GM19025 (cell line): ENCODE data around the gene PRRT1.

Source experiments
- ATAC-seq: cut with Tn5 transposase; IDR thresholded peaks from one replicate; pipeline ENCODE4 v1.9.1; 2021; ENCODE audit warnings: mild to moderate bottlenecking, low read depth, moderate library complexity; ENCODE audit not compliant: unreplicated experiment

Gene PRRT1

GRCh38 chr6:32127717-32128592, 23.8 kb downstream of the PRRT1 start, which contains the start of gene ATF6B:
Gene ATF6B, minus strand, starts transcription at chr6:32128246. Its CDS starts 39 bp downstream, at chr6:32128207.
- ATAC-seq: peak; percentile 83

GRCh38 chr6:32127409-32127716, 24.4 kb downstream of the PRRT1 start:
- no peak for ATAC-seq

DNA sequence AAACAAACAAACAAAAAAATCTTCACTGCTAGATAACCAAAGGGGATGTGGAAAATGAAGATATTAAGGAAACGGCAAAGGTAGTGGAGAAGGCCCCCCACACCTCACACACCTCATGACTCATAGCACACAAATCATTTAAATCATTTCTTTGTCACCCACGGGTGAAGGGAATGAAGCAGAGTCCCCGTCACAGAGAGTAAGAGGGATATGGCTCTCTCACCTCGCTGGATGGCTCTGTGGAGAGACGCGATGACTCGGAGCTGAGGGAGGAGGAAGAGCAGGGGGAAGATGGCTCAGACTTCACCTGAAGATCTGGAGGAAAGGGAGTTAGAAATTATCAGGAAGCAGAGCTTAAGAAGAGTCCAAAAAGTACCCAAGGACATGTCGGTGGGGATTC, 24.9 kb downstream of the PRRT1 start:
- no peak for ATAC-seq

DNA sequence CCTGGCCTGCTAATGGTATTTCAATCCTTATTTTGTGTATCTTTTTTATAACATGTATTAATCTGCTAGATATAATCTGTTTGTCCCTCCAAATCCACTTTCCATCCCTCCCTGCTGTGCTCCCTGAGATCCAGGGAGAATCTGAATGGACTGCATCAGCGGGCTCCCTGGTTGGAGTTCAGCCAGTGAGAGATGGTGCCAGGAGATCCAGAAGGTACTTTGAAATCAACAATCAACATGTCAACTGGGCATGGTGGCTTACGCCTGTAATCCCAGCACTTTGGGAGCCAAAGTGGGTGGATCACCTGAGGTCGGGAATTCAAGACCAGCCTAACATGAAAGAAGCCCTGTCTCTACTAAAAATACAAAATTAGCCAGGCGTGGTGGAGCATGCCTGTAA, 28.1 kb downstream of the PRRT1 start:
- no peak for ATAC-seq

- ATAC-seq: no peak
Observed at GRCh38 chr6:32120573-32121059, 31.1 kb downstream of the PRRT1 start.

DNA sequence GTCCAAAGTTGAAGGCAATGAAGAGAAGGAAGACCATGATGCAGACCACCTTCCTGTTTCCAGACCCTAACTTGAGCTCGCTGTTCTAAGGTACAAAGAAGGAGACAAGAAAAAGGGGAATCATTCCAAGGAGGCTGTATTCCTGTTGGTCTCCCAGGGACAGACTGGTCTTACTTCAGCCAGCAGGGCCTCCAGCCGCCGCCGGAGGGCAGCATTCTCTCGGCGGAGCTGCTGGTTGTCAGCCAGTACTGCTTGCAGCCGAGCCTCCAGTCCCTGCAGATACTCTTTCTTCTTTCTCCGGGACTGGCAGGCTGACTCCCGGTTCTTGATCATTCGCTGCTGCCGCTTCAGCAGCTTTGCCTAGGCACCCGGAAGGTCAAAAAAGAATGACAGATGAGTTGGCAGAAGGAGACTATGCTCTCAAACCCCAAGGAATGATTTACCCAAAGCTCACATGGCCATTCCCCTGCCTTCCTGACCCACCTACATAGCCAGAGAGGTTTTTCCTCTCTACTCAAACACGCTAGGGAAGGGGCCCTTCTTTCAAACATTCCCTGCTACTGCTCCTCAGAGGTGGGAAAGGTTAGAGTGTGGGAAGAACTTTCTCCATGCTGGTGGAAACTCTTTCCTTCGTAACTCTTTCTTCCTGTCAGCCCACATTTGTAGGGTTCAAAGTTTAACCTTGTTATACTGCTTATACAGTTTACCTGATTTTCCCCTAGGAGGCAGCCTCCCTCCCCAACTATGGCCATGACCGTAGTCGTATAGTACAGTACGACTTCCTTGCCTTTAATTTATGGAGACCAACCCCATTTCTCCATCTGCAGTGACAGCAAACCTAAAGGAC, 32.7 kb downstream of the PRRT1 start:
- ATAC-seq: no peak

- ATAC-seq: no peak
Observed at GRCh38 chr6:32117461-32117860, 34.3 kb downstream of the PRRT1 start.

GRCh38 chr6:32116674-32117073, 35.1 kb downstream of the PRRT1 start:
- ATAC-seq: no peak

GRCh38 chr6:32115623-32116022, 36.1 kb downstream of the PRRT1 start:
- ATAC-seq: no peak

DNA sequence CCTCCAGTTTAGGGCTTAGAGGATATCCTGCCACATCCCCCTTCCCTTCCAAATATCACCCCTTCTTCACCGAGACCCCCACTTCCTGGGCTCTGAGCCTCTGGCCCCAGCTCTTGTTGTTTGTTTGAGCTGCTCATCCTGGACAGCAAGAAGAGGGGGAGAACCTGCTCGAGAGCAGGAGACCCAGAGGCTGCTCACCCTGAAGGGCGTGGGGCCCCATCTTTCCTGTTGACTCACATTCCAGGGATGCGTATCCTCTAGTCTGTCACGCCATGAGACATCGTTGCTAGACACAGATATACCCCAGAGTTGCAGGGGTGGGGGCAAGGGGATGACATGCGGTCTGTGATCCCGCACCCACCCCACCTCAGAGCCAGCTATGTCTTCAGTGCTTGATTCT, 36.9 kb downstream of the PRRT1 start:
- ATAC-seq: no peak

DNA sequence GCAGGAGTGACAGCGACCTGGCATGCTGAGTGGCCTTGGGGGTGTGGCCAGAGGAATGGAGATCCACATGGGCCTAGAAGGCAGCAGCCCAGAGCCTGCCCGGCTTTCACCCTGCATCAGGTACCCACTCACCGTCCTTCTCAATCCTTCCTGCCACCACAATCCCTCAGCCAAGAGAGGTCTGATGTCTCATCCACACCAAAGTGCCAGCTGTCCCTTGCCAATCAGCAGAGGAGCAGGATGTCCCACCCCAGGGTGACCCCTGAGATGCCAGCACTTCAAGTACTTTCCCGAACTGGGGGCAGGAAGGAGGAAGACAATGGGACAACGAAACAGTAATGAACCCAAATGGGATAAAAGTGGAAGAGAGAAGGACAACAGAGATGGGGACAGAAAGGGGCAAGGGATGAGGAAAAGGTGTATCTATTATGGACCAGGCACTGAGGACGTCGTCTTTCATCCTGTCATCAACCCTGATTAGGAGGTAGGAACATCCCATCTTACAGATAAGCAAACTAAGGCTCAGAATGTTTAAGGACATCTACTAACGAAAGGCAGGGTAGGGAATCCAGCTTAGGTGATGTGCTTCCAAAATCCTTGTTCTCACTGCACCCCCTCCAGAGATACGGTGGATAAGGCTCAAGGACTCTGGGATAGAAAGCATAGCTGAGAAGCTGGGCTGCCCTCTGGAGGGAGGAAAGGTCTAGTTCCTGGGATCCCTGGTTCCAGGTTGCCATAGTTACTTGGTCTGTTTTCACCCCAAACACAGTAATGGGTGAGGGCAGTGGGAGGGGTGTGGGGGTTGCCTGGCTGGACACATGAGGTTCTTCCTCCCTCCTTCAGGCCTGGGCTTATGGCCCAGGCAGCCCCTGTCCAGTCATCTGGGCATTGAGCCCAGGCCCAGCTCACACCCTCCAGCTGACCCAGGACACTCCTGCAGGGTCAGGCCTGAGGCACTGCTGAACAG, 38.1 kb downstream of the PRRT1 start:
- no peak for ATAC-seq

- ATAC-seq: no peak
Observed at GRCh38 chr6:32112431-32112980, 39.2 kb downstream of the PRRT1 start.

DNA sequence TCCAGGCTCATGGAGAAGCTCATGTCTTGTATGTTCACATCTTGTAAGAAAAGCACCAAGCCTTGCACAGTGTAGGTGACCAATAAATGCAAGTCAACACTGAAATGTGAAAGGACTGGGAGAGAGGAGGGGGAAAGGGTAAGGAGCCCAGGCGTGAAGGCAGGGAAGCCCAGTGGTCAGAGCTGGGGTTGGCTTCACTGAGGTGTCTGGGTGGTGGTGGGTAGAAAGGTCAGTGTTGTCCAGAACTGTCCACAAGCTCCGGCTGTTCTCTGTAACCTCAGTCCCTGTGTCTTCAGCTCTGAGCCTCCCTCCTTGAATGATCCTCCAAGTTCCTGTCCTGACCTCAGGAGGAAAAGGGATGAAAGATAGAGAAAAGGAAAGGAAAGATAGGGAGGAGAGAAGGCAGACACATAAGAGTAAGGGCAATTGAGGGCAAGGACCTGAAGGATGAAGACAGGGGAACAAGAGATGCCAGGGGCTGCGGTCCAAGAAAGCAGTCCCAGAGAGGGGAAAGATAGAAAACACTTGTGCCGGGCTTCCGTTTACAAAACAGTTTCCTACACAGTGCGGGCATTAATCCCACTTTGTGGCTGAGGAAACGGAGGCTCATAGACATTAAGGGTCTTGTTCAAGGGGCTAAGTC, 40.2 kb downstream of the PRRT1 start:
- ATAC-seq: no peak

GRCh38 chr6:32110632-32111031, 41.1 kb downstream of the PRRT1 start:
- ATAC-seq: no peak

- ATAC-seq: no peak
Observed at GRCh38 chr6:32109765-32110160, 42.0 kb downstream of the PRRT1 start.

DNA sequence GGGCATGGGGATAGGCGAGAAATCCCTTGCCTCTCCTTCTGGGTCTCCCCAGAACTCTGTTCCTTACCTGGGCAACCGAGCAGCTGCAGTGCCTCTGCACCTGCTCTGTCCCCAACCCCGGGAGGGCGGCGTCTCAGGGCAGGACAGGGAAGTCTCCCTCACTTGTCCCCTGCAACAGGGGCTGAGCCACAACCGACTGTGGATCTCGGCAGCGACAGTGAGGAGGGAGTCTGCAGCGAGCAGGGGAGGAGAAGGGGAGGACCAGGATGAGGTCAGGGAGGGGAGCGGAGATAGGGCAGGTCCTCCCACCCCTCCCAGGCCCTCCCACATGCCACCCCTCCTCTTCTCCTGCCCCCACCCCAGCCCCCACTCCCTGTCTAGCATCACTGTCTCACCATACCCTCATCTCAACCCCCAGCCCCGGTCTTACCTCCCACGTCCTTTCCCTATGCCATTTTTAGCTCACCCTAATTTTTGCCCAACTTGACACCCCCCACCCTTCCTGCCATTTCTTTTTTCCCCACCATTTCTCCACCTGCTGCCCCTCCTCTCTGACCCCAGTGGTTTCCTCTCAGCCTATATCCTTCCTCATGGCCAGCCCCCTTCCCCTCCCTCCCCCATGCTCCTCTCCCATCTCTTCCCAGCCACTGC, 42.5 kb downstream of the PRRT1 start, which contains the start of gene TNXB:
Gene TNXB, minus strand, starts transcription at position 225 of the 651 bp plus-strand sequence. CDS start 11,140 bp downstream, outside the sequence.
- no peak for ATAC-seq

DNA sequence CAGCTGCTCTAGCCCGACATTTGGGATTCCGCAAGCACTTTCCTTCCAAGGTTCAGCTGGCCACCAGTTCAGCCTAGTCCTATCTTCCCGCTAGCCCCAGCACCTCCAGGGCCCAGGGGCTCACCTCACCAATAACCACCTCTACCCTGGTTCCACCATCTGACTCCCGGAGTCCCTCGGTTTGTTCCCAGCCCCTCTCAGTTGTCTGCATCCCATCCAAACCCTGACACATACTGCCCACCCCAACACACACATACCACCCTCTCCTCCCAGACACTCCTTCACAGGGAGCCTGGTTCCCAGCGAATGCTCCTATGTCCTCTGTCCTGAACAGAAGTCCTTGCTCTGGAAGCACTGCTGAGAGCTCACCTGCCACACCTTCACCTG, 43.0 kb downstream of the PRRT1 start:
- ATAC-seq: no peak

DNA sequence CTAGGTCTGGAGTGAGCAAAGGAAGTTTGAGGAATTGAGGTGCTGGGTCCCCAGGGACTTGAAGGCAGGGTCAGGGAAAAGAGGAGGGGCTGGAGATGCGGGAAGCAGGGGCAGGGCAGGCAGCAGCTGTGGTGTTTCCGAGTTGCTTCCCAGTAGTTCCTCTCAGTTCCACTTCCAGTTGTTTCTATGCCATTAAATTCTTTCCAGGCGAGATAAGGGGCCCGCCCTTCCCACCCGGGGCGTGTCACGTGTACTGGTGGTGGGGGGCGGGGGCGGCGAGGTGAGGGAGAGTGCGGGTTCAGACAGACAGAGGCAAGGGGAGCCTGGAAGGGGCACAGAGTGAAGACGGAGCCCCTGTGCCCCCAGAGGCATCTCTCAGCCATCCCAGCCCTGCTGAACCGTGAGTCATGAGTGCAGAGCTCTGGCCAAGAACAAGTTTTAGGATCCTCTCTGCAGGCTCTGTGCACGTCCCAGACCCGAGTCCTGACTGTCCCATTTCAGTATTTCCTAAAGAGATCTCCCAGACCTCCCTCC, 43.6 kb downstream of the PRRT1 start:
- ATAC-seq: no peak

- ATAC-seq: no peak
Observed at GRCh38 chr6:32107406-32107805, 44.3 kb downstream of the PRRT1 start.
